KMS-11 (cell line): ENCODE data around the gene CCDC170.

Experiments used
- H2AFZ ChIP-seq: fragments of 200-600 bp; sonication (generic); 2 replicates; pipeline ENCODE4 v1.6.1; 2016; ENCODE audit warnings: antibody characterized with exemption, mixed run types, low read depth
- H3K27ac ChIP-seq: fragments of 200-600 bp; sonication (generic); 2 replicates; pipeline ENCODE4 v1.6.1; 2016; ENCODE audit warnings: mild to moderate bottlenecking, mixed run types
- H3K27me3 ChIP-seq: fragments of 200-600 bp; sonication (generic); 2 replicates; pipeline ENCODE4 v1.6.1; 2017; ENCODE audit warnings: mild to moderate bottlenecking, low read depth, mixed run types, moderate library complexity; ENCODE audit not compliant: insufficient read depth
- H3K36me3 ChIP-seq: fragments of 200-600 bp; sonication (generic); 2 replicates; pipeline ENCODE4 v1.6.1; 2017; ENCODE audit warnings: mild to moderate bottlenecking, mixed run types; ENCODE audit not compliant: insufficient read depth
- H3K4me1 ChIP-seq: fragments of 200-600 bp; sonication (generic); 2 replicates; pipeline ENCODE4 v1.6.1; 2016; ENCODE audit warnings: mild to moderate bottlenecking, low read depth, mixed run types; ENCODE audit not compliant: poor library complexity, severe bottlenecking
- H3K4me2 ChIP-seq: fragments of 200-600 bp; sonication (generic); 2 replicates; pipeline ENCODE4 v1.7.0; 2016; ENCODE audit warnings: mild to moderate bottlenecking, mixed run types
- H3K4me3 ChIP-seq: fragments of 200-600 bp; sonication (generic); IDR thresholded peaks from 2 replicates; pipeline ENCODE4 v1.6.1; 2017; ENCODE audit warnings: low read depth, low read length, mixed read lengths; ENCODE audit not compliant: insufficient read depth
- H3K79me2 ChIP-seq: fragments of 200-600 bp; sonication (generic); 2 replicates; pipeline ENCODE4 v1.6.1; 2016; ENCODE audit warnings: low read depth, mixed run types; ENCODE audit not compliant: insufficient read depth
- H3K9ac ChIP-seq: fragments of 200-600 bp; sonication (generic); 2 replicates; pipeline ENCODE4 v1.6.1; 2016; ENCODE audit warnings: mild to moderate bottlenecking, mixed run types
- H4K20me1 ChIP-seq: fragments of 200-600 bp; sonication (generic); 2 replicates; pipeline ENCODE4 v1.6.1; 2016; ENCODE audit warnings: mild to moderate bottlenecking, mixed run types; ENCODE audit not compliant: insufficient read depth
- TF ChIP-seq, protein P1 (sequence below): fragments of 200-600 bp; sonication (generic); conservative IDR thresholded peaks from 2 replicates; pipeline ENCODE4 v1.6.1; 2017; ENCODE audit warnings: low read depth, mild to moderate bottlenecking, antibody characterized with exemption, low read length, moderate library complexity, mixed read lengths

Gene CCDC170

DNA sequence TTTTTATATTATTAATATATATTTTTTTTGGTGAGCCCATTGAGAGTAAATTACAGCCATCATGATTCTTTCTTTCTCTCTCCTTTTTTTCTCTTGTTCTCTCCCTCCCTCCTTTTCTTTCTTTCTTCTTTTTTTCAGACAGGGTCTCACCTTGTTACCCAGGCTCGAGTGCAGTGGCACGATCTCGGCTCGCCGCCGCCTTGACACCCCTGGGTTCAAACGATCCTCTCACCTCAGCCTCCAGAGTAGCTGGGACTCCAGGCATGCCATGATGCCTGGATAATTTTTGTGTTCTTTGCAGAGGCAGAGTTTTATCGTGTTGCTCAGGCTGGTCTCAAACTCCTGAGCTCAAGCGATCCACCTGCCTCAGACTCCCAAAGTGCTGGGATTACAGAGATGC is 1.6 kb downstream of the CCDC170 start:
- Histone ChIP-seq H3K27me3 (no peaks in the 10 kb centered on the region), H3K79me2 (no peaks in the 10 kb centered on the region), H2AFZ (no peak overlapping the region), H3K36me3 (no peaks in the 10 kb centered on the region), H3K4me1 (peaks cover 27% of the 10 kb centered on the region), H3K4me2 (no peak overlapping the region), H3K27ac (no peak overlapping the region), H4K20me1 (no peaks in the 10 kb centered on the region), H3K9ac (no peak overlapping the region), H3K4me3 (no peak overlapping the region)
- TF ChIP-seq, protein P1, sequence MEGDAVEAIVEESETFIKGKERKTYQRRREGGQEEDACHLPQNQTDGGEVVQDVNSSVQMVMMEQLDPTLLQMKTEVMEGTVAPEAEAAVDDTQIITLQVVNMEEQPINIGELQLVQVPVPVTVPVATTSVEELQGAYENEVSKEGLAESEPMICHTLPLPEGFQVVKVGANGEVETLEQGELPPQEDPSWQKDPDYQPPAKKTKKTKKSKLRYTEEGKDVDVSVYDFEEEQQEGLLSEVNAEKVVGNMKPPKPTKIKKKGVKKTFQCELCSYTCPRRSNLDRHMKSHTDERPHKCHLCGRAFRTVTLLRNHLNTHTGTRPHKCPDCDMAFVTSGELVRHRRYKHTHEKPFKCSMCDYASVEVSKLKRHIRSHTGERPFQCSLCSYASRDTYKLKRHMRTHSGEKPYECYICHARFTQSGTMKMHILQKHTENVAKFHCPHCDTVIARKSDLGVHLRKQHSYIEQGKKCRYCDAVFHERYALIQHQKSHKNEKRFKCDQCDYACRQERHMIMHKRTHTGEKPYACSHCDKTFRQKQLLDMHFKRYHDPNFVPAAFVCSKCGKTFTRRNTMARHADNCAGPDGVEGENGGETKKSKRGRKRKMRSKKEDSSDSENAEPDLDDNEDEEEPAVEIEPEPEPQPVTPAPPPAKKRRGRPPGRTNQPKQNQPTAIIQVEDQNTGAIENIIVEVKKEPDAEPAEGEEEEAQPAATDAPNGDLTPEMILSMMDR: no peak

DNA sequence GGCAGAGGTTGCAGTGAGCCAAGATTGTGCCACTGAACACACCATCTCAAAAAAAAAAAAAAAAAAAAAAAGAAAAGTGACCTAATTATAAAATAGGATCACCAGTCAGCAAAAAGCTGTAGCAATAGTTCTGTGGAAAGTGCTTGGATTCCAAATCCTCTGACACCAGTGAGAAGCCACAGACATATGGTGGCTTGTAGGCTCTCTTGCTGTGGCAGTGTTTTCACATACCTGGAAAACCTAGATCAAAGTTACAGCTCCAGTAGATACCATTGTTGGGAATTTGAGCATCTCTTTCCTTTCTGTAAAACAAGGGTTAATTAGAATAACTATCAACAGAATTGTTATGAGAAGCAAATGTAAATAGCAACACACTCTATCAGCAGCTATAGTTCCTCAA is 4.1 kb downstream of the CCDC170 start:
- H3K4me2 ChIP-seq: peak overlapping the region; percentile 43
- TF ChIP-seq, protein P1: no peak
- no peak overlapping the region for H3K9ac ChIP-seq
- H2AFZ ChIP-seq: no peak overlapping the region
- no peaks in the 10 kb centered on the region for H4K20me1 ChIP-seq
- H3K36me3 ChIP-seq: no peaks in the 10 kb centered on the region
- H3K4me3 ChIP-seq: no peak overlapping the region
- H3K79me2 ChIP-seq: no peaks in the 10 kb centered on the region
- peak overlapping the region; percentile 36; the same call in 1 of the 2 replicates for H3K27ac ChIP-seq
- H3K27me3 ChIP-seq: no peaks in the 10 kb centered on the region
- peaks cover 27% of the 10 kb centered on the region for H3K4me1 ChIP-seq

DNA sequence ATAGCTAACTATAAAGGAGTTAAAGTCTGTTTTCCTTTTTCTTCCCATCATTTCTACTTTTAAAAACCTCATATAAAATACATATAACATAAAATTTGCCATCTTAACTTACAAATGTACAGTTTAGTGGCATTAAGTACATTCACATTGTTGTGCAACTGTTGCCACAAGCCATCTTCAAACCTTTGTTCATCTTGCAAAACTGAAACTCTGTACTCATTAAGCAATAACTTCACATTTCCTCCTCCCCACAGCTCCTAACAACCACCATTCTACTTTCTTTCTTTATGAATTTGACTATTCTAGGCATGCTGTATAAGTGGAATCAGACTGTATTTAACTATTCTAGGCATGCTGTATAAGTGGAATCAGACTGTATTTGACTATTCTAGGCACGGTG is 4.5 kb downstream of the CCDC170 start:
- Histone ChIP-seq H3K36me3 (no peaks in the 10 kb centered on the region), H3K4me2 (peak overlapping the region; percentile 43), H3K79me2 (no peaks in the 10 kb centered on the region), H3K4me3 (no peak overlapping the region), H3K27ac (peak overlapping the region; percentile 36; the same call in 1 of the 2 replicates), H3K9ac (no peak overlapping the region), H4K20me1 (no peaks in the 10 kb centered on the region), H3K4me1 (peaks cover 27% of the 10 kb centered on the region), H3K27me3 (no peaks in the 10 kb centered on the region), H2AFZ (no peak overlapping the region)
- TF ChIP-seq, protein P1: no peak

DNA sequence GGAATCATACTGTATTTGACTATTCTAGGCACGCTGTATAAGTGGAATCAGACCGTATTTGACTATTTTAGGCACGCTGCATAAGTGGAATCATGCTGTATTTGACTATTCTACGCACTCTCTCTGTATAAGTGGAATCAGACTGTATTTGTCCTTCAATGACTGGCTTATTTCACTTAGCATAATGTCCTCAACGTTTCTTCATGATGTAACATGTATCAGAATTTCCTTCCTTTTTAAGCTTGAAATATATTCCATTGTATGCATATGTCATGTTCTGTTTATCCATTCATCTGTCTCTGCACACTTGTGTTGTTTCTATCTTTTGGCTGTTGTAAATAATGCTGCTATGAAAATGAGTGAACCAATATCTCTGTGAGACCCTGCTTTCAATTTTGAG is 5.7 kb downstream of the CCDC170 start:
- Histone ChIP-seq H4K20me1 (no peaks in the 10 kb centered on the region), H3K4me2 (no peak overlapping the region), H3K79me2 (no peaks in the 10 kb centered on the region), H3K4me1 (peaks cover 27% of the 10 kb centered on the region), H2AFZ (no peak overlapping the region), H3K4me3 (no peak overlapping the region), H3K36me3 (no peaks in the 10 kb centered on the region), H3K9ac (no peak overlapping the region), H3K27me3 (no peaks in the 10 kb centered on the region), H3K27ac (no peak overlapping the region)
- TF ChIP-seq, protein P1: no peak
